ENCODE measurements around the gene PDE4D. TPM values are rescaled to one million over a fixed set of nuclear protein-coding genes. Genes with fewer than 3 reads are reported as not detected.

Gene PDE4D
- total RNA-seq, 4 donors from 2014 or later = 15.9 to 66.3 (median 48.7) TPM

- H3K36me3 ChIP-seq = no peaks in the 10 kb centered on the region
- no peak overlapping the region for H3K4me3 ChIP-seq
- no peak overlapping the region for H3K27ac ChIP-seq
- no peaks in the 10 kb centered on the region for H3K27me3 ChIP-seq
- H3K4me1 ChIP-seq = no peaks in the 10 kb centered on the region
- no peaks in the 10 kb centered on the region for H3K9me3 ChIP-seq
- TF ChIP-seq CTCF (IDR thresholded peaks at IDR 0.05) (no peak), POLR2A (IDR thresholded peaks at IDR 0.05) (no peak), EP300 (IDR thresholded peaks at IDR 0.05) (no peak)
- no peak for DNase-seq (ENCODE audit: low spot score in 2 of 2)
Measured at GRCh38 chr5:59088546-59088945, 805.0 kb downstream of the PDE4D start.

GRCh38 chr5:59086024-59086423, 807.5 kb downstream of the PDE4D start:
- no peak for DNase-seq (ENCODE audit: low spot score in 2 of 2)
- H3K4me1 ChIP-seq = no peaks in the 10 kb centered on the region
- H3K9me3 ChIP-seq = no peaks in the 10 kb centered on the region
- H3K36me3 ChIP-seq = no peaks in the 10 kb centered on the region
- no peak overlapping the region for H3K27ac ChIP-seq
- no peak overlapping the region for H3K4me3 ChIP-seq
- TF ChIP-seq EP300 (IDR thresholded peaks at IDR 0.05) (no peak), CTCF (IDR thresholded peaks at IDR 0.05) (no peak), POLR2A (IDR thresholded peaks at IDR 0.05) (no peak)
- 77 to 78% methylated on average over 1 of the region's 1 CpG for WGBS, 2 donors
- H3K27me3 ChIP-seq = no peaks in the 10 kb centered on the region

- WGBS, 2 donors = 94 to 100% methylated on average over 1 of the region's 1 CpG
- TF ChIP-seq CTCF (IDR thresholded peaks at IDR 0.05) (no peak), POLR2A (IDR thresholded peaks at IDR 0.05) (no peak), EP300 (IDR thresholded peaks at IDR 0.05) (no peak)
- H3K4me1 ChIP-seq = no peaks in the 10 kb centered on the region
- no peaks in the 10 kb centered on the region for H3K36me3 ChIP-seq
- H3K27ac ChIP-seq = no peak overlapping the region
- no peak overlapping the region for H3K4me3 ChIP-seq
- H3K9me3 ChIP-seq = no peaks in the 10 kb centered on the region
- no peak for DNase-seq (ENCODE audit: low spot score in 2 of 2)
- no peaks in the 10 kb centered on the region for H3K27me3 ChIP-seq
Measured at GRCh38 chr5:59081693-59082092, 811.8 kb downstream of the PDE4D start.

- Histone ChIP-seq H3K9me3 (no peaks in the 10 kb centered on the region), H3K36me3 (no peaks in the 10 kb centered on the region), H3K4me1 (no peaks in the 10 kb centered on the region), H3K27me3 (no peaks in the 10 kb centered on the region), H3K27ac (no peak overlapping the region), H3K4me3 (no peak overlapping the region)
- TF ChIP-seq EP300 (IDR thresholded peaks at IDR 0.05) = no peak
- TF ChIP-seq CTCF (IDR thresholded peaks at IDR 0.05) = no peak
- no peak for TF ChIP-seq POLR2A (IDR thresholded peaks at IDR 0.05)
- 55 to 63% methylated on average over 7 of the region's 7 CpGs for WGBS, 2 donors
- no peak for DNase-seq (ENCODE audit: low spot score in 2 of 2)
Measured at GRCh38 chr5:59079622-59080620, 813.6 kb downstream of the PDE4D start.

- Histone ChIP-seq H3K36me3 (no peaks in the 10 kb centered on the region), H3K9me3 (no peaks in the 10 kb centered on the region), H3K27me3 (no peaks in the 10 kb centered on the region), H3K27ac (no peak overlapping the region), H3K4me3 (no peak overlapping the region), H3K4me1 (peaks cover 0 to 8% (median 0%) of the 10 kb centered on the region in 4 donors)
- WGBS, 2 donors = 94 to 95% methylated on average over 12 of the region's 12 CpGs
- DNase-seq (ENCODE audit: low spot score in 2 of 2) = no peak
- no peak for TF ChIP-seq POLR2A (IDR thresholded peaks at IDR 0.05)
- no peak for TF ChIP-seq EP300 (IDR thresholded peaks at IDR 0.05)
- TF ChIP-seq CTCF (IDR thresholded peaks at IDR 0.05) = no peak
Measured at GRCh38 chr5:59071755-59072549, 821.6 kb downstream of the PDE4D start.

Measured in tibial nerve (tissue), 4 donors.